ENCODE results near the gene RYR3. TPM values are rescaled to one million over a fixed set of nuclear protein-coding genes. Genes with fewer than 3 reads are reported as not detected.

The RYR3 gene
- polyA plus RNA-seq, 5 donors, result 6.2 to 12.0 (median 11.2) TPM

- peak; percentile 54 to 72 for DNase-seq
Measured at GRCh38 chr15:33700695-33701303, 390.0 kb downstream of the RYR3 start.

GRCh38 chr15:33701304-33701696 is 390.5 kb downstream of the RYR3 start:
- DNase-seq, result no peak

GRCh38 chr15:33706173-33706572 is 395.4 kb downstream of the RYR3 start:
- DNase-seq, result no peak

GRCh38 chr15:33710748-33711147 is 400.0 kb downstream of the RYR3 start:
- DNase-seq, result no peak

GRCh38 chr15:33716025-33716424 is 405.3 kb downstream of the RYR3 start:
- DNase-seq, result no peak

GRCh38 chr15:33720952-33721351 is 410.2 kb downstream of the RYR3 start:
- no peak for DNase-seq

GRCh38 chr15:33722005-33722672 is 411.4 kb downstream of the RYR3 start:
- DNase-seq, result no peak

- no peak for DNase-seq
Measured at GRCh38 chr15:33722673-33723015, 411.9 kb downstream of the RYR3 start.

- no peak for DNase-seq
Measured at GRCh38 chr15:33724321-33725036, 413.7 kb downstream of the RYR3 start.

- no peak for DNase-seq
Measured at GRCh38 chr15:33729653-33730052, 418.9 kb downstream of the RYR3 start.

- no peak for DNase-seq
Measured at GRCh38 chr15:33730815-33731214, 420.0 kb downstream of the RYR3 start.

GRCh38 chr15:33735143-33735542 is 424.4 kb downstream of the RYR3 start:
- DNase-seq, result no peak

GRCh38 chr15:33735637-33736247 is 425.0 kb downstream of the RYR3 start:
- peak in 1 of 2 donors; percentile 25 for DNase-seq

- DNase-seq, result no peak
Measured at GRCh38 chr15:33737687-33738601, 427.2 kb downstream of the RYR3 start.

GRCh38 chr15:33738941-33739664 is 428.3 kb downstream of the RYR3 start:
- no peak for DNase-seq

- peak in 1 of 2 donors; percentile 22 for DNase-seq
Measured at GRCh38 chr15:33742306-33742705, 431.5 kb downstream of the RYR3 start.

GRCh38 chr15:33742800-33743199 is 432.0 kb downstream of the RYR3 start:
- peak in 1 of 2 donors; percentile 23 for DNase-seq

- no peak for DNase-seq
Measured at GRCh38 chr15:33746203-33746602, 435.4 kb downstream of the RYR3 start.

- no peak for DNase-seq
Measured at GRCh38 chr15:33753012-33753411, 442.2 kb downstream of the RYR3 start.

GRCh38 chr15:33754242-33754641 is 443.5 kb downstream of the RYR3 start:
- DNase-seq, result no peak

GRCh38 chr15:33756961-33757360 is 446.2 kb downstream of the RYR3 start:
- DNase-seq, result no peak
